HG02870 (cell line): Measurements from ENCODE around the gene ENTPD7.
A peak's percentile ranks its signal among the peaks of the same experiment; 100 is the strongest.
"Not testable (repeated sequence)": the region's sequence is repeated elsewhere in the genome, so short reads cannot be mapped to it uniquely, and the experiment has no call there.

Source experiments
- ATAC-seq: cut with Tn5 transposase; IDR thresholded peaks from one replicate; pipeline ENCODE4 v1.9.1; 2021; ENCODE audit warnings: mild to moderate bottlenecking, moderate library complexity; ENCODE audit not compliant: unreplicated experiment

Gene ENTPD7

GRCh38 chr10:99659031-99659867, at the start of gene ENTPD7:
ENTPD7 (plus strand) TSS chr10:99659509; CDS start chr10:99659957, 448 bp downstream.
- ATAC-seq = peak; percentile 99

DNA sequence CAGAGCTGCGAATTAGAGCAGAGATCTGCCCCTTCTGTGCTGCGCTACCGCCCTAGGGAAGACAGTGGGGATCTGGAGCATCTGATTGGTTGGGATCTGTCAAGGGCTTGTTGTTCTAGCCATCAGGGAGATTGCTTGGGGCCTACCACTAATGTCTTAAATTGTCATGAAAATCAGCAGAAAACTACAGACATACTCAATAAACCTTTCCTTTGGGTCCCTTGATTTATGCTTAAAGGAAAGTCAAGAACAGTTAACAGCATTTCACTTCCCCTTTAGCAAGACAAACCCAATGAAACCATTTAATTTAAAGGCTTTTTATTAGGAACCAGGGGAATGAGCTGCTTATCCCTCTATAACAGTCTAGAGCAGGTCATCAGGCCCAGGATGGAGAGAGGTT, 49.1 kb upstream of the ENTPD7 start:
- ATAC-seq = no peak

- ATAC-seq = no peak
These were observed 48.0 kb upstream of the ENTPD7 start for GRCh38 chr10:99611326-99611725.

- peak; percentile 44 for ATAC-seq
These were observed 47.0 kb upstream of the ENTPD7 start for GRCh38 chr10:99612167-99612831.

DNA sequence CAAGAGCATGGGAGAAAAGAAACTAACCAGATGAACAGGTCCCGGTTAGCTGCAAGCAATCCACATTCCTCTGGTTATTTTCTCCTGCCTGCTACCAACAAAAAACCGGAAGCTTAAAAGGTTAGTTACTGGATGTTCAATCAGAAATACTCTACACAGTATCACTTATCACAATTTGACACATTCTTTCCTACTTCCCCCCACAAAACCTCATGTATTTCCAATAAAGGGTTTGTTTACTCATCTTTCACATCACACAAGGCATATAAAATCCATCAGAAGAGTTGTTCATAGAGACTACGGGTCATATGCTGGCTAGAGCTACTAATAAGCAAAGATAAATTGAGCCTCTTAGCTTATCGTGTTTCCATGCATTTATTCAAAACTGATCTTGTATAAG, 43.9 kb upstream of the ENTPD7 start:
- no peak for ATAC-seq

DNA sequence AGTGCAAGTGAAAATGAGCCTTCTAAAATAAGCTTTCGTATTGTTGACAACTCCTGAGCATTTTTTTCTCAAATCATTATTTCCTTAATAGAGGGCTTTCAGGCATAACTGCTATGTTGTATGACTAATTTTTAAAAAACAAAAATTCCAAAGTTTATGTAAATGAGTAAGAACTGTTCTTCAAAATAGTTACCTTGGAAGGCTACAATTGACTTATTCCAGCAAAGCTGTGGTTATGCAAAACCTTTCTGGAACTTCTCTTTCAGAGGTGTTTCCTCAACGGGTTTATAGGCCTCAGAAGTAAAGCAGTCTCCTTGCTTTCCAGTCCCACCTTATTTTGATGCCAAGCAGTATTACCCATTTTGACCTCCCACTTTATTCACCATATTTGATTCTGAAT, 41.6 kb upstream of the ENTPD7 start:
- ATAC-seq = no peak

DNA sequence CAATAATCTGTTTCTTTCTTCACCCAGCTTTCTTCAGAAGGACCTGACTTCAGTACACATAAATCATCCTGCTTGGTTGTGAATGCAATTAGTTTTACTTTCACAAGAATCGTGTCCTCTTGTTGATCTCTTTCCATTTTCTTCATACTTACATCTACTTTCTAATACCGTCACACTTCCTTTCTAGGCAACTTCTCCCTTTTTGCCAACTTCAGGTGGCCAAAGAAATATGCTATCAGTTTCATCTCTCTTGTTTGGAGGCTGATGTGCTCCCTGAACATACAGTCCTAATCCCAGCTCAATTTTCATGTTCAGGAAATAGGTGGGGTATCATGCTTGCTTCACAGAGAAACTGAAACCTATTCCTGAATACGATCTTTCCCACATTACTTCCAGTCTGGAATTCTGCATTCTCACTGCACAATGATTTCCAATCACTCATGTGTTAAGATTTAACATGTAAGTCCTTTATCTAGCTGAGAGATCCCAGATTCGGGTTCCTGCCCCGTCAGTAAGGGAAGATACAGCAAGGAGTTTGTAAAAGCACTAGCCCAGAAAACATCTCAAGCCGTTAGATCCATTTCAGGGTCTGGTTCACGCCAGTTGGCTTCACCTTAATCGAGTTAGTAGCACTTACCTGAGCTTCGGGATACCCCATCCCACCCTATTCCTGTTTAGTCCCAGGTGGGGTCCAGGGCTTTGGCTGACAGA, 40.1 kb upstream of the ENTPD7 start:
- no peak for ATAC-seq

DNA sequence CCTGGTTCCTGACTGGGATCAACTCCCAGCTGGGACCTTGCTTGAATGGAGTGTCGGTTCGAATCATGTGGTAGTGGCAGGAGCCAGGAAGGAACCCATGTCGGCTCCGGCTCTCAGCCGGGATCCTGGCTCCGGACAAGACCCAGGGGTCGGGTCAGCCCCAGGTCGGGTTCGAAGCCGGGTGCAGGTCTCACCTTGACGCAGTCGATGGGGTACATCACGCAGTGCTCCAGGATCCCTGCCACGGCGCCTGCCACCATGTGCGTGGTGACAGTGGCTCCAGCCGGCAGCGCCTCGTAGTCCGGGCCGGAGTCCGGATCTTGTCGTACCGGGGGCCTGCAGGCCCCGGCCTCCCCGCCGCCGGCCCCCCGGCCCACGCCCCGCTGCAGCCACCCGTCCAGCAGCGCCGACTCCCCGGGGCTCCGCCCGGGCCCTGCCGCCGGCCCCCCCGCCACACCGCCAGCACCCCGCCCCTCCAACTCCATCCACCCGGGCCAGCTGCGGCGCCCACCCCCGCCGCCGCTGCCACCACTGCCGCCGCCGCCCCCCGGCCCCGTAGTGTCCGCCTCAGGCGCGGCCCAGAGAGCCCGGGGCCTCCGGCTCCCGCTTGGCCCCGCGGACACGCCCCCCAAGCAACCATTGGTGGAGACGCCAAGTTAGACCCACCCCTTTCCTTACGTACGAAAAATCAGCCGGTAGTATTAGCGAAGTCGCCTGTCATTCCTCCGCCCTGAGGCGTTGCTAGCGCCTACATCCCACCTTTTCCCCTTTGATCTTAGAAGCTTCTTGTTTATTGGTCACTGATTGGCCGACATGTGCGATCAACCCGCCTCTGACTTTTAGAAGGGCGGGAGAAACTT, 39.2 kb upstream of the ENTPD7 start, which contains the start of gene SLC25A28:
Gene SLC25A28, minus strand, starts transcription at position 589 of the 860 bp plus-strand sequence. Its CDS starts 104 bp downstream, at position 485.
- ATAC-seq = peak; percentile 78

- ATAC-seq = peak; percentile 84
These were observed 38.4 kb upstream of the ENTPD7 start for GRCh38 chr10:99620711-99621453.

GRCh38 chr10:99621454-99622251, 37.7 kb upstream of the ENTPD7 start:
- ATAC-seq = no peak

DNA sequence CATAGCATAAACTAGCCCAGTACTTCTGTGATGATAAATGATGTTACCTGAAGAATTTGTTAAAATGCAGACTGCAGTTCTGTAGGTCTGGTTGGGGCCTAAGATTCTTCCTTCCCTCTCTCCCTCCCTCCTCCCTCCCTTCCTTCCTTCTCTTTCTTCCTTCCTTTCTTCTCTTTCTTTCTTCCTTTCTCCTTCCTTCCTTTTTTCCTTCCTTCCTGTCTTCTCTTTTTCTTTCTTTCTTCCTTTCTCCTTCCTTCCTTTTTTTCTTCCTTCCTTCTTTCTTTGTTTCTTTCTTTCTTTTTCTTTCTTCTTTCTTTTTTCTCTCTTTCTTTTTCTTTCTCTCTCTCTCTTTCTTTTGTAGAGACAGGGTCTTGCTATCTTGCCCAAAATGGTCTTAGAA, 35.4 kb upstream of the ENTPD7 start:
- ATAC-seq = no peak

- not testable (repeated sequence) for ATAC-seq
These were observed 34.2 kb upstream of the ENTPD7 start for GRCh38 chr10:99625124-99625523.

DNA sequence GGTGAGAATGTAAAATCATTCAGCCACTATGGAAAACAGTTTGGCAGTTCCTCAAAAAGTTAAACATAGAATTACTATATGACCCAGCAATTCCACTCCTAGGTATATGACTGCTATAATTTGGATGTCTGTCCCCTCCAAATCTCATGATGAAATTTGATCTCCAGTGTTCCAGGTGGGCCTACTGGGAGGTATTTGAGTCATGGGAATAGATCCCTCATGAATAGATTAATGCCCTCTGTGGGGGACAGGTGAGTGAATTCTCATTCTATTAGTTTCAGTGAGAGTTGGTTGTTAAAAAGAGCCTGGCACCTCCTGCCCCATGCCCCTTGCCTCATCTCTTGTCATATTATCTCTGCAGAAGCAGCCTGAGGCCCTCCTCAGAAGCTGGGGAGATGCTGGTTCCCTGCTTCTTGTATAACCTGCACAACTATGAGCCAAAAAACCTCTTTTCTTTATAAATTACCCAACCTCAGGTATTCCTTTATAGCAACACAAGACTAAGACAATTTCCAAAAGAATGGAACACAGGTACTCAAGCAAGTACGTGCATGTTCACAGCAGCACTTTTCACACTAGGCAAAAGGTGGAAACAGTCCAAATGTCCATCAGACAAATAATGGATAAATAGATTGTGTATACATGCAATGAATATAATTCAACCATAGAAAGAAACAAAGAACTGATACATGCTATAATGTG, 30.2 kb upstream of the ENTPD7 start:
- peak; percentile 16 for ATAC-seq

GRCh38 chr10:99629625-99629978, 29.7 kb upstream of the ENTPD7 start:
- ATAC-seq = peak; percentile 80

DNA sequence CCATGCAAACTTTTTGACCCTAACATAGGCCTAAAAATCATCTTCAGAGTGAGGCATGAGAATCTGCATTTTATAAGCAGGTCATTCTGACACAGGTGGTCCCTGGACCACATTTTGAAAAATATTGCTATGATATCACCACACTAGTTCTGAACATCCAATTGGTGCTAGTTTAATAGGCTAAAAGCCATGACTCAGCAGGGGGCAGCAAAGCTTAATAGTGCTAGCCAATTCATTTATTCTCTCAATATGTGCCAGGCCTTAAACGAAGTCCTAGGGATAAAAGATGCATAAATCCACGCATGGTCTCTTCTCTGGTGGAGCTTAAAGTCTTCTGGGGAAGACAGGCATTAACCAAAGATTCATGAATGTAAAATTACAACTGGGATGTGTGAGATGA, 28.9 kb upstream of the ENTPD7 start:
- no peak for ATAC-seq

DNA sequence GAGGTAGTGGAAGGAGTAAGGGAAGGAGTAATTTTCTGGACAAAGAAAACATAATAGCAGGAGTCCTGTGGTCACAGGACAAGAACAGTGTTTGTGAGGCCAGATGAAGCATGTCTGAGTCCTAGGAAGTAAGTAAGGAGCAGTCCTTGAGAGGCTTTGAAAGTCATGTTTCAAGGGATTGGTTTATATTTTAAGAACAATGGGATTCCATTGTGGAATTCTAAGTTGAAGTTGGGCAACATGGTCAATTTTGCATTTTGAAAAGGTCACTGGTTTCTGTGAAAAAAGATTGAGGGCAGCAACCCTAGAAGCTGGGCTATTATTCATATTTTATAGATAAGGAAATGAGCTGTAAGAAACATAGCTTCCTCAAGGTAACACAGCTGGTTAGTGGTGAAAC, 28.3 kb upstream of the ENTPD7 start:
- ATAC-seq = no peak

DNA sequence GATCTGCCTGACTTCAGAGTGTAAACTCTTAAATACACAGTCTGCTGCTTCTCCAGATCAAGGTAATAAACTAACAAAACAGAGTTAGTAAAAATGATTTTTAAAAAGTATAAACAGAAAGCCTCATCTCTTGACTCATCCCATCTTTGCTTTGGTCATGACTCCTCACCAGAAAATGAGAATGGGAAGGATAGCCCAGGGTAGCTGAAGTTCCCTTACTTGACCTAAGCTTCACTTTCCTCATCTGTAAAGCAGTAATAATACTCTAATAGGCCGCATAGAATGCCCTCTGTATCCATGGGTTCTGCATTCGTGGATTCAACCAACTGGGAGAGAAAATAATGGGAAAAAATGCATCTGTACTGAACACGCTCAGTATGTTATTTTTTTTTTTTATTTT, 27.8 kb upstream of the ENTPD7 start:
- no peak for ATAC-seq

DNA sequence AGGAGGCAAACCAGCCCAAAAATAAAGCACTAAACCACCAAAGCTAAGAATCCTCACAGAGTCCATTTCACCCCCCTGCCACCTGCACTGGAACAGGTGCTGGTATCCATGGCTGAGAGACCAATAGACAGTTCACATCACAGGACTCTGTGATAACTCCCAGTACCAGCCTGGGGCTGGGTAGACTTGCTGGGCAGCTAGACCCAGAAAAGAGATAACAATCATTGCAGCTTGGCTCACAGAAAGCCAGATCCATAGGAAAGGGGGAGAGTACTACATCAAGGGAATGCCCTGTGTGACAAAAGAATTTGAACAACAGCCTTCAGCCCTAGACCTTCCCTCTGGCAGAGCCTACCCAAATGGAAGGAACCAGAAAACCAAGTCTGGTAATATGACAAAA, 25.5 kb upstream of the ENTPD7 start:
- ATAC-seq = no peak
